Activated CD8-positive, alpha-beta T cell treated with anti-CD3 and anti-CD28 coated beads for 36 hours (primary cell): ENCODE measurements around the gene USP37. TPM values are rescaled to one million over a fixed set of nuclear protein-coding genes. Genes with fewer than 3 reads are reported as not detected.

ENCODE experiments used
- ATAC-seq: fragments of 200-7000 bp; cut with Tn5 transposase; one replicate; pipeline ENCODE4 v1.10.0; 2021; ENCODE audit warnings: mild to moderate bottlenecking, moderate library complexity
- CTCF ChIA-PET: fragments of 350-600 bp; sonication (Branson Sonifier 250); formaldehyde crosslinking; loops from one replicate; lab custom pipeline; 2021; ENCODE audit warnings: antibody characterized with exemption; lab: Charles Lee
- POLR2A ChIA-PET: fragments of 350-600 bp; sonication (Branson Sonifier 250); formaldehyde crosslinking; loops from one replicate; lab custom pipeline; 2021; ENCODE audit warnings: antibody characterized with exemption; lab: Charles Lee
- DNase-seq: peaks from one replicate; pipeline ENCODE4 v3.0.0-alpha.2; 2020
- H3K27ac Mint-ChIP-seq: one replicate; pipeline ENCODE4 v1.8.0; 2021; ENCODE audit warnings: mild to moderate bottlenecking, mixed read lengths
- H3K27me3 Mint-ChIP-seq: one replicate; pipeline ENCODE4 v1.8.0; 2021; ENCODE audit warnings: mixed read lengths
- H3K36me3 Mint-ChIP-seq: one replicate; pipeline ENCODE4 v1.8.0; 2021; ENCODE audit warnings: low read depth, mixed read lengths
- H3K4me1 Mint-ChIP-seq: one replicate; pipeline ENCODE4 v1.8.0; 2021; ENCODE audit warnings: low read depth, mixed read lengths
- H3K4me3 Mint-ChIP-seq: one replicate; pipeline ENCODE4 v1.8.0; 2021; ENCODE audit warnings: mild to moderate bottlenecking, moderate library complexity, mixed read lengths
- H3K9me3 Mint-ChIP-seq: one replicate; pipeline ENCODE4 v1.8.0; 2021; ENCODE audit warnings: mixed read lengths
- intact Hi-C: fragments of 100-400 bp; cut with micrococcal nuclease; formaldehyde crosslinking; loops from one replicate; pipeline ENCODE4 v1.10.0; 2022
- total RNA-seq, 2 experiments: library from RNA; stranded (reverse); gene quantifications; one replicate each; pipeline ENCODE4 v1.2.3, GENCODE V29; 2021
- TF ChIP-seq, protein P1 (sequence below): fragments of 200-600 bp; IDR thresholded peaks from one replicate; pipeline ENCODE4 v1.8.0; 2022; ENCODE audit warnings: antibody characterized with exemption, mild to moderate bottlenecking

Gene USP37
- total RNA-seq, 2 experiments from 2014 or later = 51.7 to 53.2 TPM

DNA sequence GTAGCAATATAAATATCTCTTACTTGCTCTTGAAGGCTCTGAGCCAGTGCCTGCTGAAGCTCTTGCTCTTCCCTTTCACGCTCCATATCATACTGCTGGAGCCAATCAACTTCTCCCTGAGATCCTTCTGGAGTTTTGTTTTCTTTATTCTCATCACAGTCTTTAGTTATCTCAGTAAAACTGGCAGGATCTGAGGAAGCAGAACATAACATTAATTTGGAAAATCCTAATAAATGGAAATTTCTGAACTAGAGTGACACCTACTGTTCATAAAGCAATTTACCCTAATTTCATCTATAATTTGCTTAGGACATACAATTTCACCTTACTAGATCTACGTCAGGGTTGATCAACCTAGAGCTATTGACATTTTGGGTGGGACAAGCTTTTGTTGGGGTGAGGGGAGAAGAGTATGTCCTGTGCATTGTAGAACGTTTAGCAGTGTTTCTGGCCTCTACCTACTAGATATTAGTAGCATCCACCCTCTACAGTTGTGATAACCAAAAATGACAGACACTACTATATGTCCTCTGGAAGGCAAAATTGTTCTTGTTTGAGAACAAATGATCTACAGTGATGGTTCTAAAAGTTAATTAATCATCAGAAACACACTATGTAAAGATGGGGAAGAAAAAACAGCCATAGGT lies 102.0 kb downstream of the USP37 start:
- POLR2A ChIA-PET = no interaction called here
- DNase-seq (no peak), ATAC-seq (no peak)
- H3K36me3 Mint-ChIP-seq = peaks cover 34% of the 10 kb centered on the region
- intact Hi-C loops = loop anchor here (10.0 kb wide), 1 partner anchor 61 kb away; no protein-coding TSS in a partner anchor
- TF ChIP-seq, protein P1, sequence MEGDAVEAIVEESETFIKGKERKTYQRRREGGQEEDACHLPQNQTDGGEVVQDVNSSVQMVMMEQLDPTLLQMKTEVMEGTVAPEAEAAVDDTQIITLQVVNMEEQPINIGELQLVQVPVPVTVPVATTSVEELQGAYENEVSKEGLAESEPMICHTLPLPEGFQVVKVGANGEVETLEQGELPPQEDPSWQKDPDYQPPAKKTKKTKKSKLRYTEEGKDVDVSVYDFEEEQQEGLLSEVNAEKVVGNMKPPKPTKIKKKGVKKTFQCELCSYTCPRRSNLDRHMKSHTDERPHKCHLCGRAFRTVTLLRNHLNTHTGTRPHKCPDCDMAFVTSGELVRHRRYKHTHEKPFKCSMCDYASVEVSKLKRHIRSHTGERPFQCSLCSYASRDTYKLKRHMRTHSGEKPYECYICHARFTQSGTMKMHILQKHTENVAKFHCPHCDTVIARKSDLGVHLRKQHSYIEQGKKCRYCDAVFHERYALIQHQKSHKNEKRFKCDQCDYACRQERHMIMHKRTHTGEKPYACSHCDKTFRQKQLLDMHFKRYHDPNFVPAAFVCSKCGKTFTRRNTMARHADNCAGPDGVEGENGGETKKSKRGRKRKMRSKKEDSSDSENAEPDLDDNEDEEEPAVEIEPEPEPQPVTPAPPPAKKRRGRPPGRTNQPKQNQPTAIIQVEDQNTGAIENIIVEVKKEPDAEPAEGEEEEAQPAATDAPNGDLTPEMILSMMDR = peak; percentile 60
- H3K27me3 Mint-ChIP-seq = no peaks in the 10 kb centered on the region
- H3K27ac Mint-ChIP-seq = no peak overlapping the region
- peaks cover 4% of the 10 kb centered on the region for H3K4me1 Mint-ChIP-seq
- H3K4me3 Mint-ChIP-seq = no peak overlapping the region
- CTCF ChIA-PET = interaction anchor here (0.6 to 2.0 kb wide), 14 partner anchors 9 to 193 kb away, joined by 3 to 10 read pairs (median 4); partner anchors contain the start of gene CATIP
- H3K9me3 Mint-ChIP-seq = no peaks in the 10 kb centered on the region

DNA sequence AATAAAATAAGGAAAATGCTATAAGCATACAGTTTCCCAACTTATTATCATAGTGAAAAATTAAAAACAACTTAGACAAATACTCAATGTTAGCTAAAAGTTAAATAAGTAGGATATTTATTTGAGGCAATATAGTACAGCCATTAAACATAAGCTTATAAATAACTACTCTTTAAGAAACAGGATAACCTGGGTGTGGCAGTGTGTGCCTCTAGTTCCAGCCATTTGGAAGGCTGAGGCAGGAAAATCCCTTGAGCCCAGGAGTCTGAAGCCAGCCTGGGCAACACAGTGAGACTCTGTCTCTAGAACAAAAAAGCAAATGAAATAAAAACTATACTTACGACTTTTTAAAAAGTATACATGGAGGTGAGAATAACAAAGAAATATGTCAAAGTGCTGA lies 109.6 kb downstream of the USP37 start:
- CTCF ChIA-PET = interaction anchor here (0.5 kb wide), 1 partner anchor 64 kb away, joined by 3 read pairs; no protein-coding TSS in a partner anchor

DNA sequence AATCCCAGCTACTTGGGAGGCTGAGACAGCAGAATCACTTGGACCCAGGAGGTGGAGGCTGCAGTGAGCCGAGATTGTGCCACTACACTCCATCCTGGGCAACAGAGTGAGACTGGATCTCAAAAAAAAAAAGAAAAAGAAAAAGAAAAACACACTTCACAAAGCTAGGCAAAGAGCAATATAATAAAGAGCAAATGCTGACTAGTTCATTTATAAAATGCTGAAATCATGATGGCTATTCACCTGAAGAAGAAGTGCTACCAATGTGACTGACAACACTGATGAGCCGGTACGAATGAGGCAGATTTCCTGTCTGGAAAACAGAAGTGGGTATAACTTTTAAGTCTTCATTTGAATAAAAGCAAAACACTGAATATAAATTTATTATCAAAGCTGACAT lies 111.3 kb downstream of the USP37 start:
- ChIA-PET POLR2A (interaction anchor here (1.2 kb wide), 1 partner anchor 38 kb away, joined by 4 read pairs; no protein-coding TSS in a partner anchor), CTCF (interaction anchor here (1.7 kb wide), 1 partner anchor 9 kb away, joined by 5 read pairs; no protein-coding TSS in a partner anchor)
- DNase-seq (no peak), ATAC-seq (no peak)
- peaks cover 1% of the 10 kb centered on the region for H3K9me3 Mint-ChIP-seq
- H3K36me3 Mint-ChIP-seq = peaks cover 52% of the 10 kb centered on the region
- no peak overlapping the region for H3K27ac Mint-ChIP-seq
- no peaks in the 10 kb centered on the region for H3K4me1 Mint-ChIP-seq
- intact Hi-C loops = no loop called here
- H3K27me3 Mint-ChIP-seq = no peaks in the 10 kb centered on the region
- TF ChIP-seq, protein P1 = no peak
- no peak overlapping the region for H3K4me3 Mint-ChIP-seq

More for the DNA sequence above, 109.6 kb downstream of the USP37 start:
- ATAC-seq (no peak), DNase-seq (no peak)
- H3K9me3 Mint-ChIP-seq = peaks cover 1% of the 10 kb centered on the region
- TF ChIP-seq, protein P1 = no peak
- H3K27ac Mint-ChIP-seq = peak overlapping the region; percentile 8
- peaks cover 55% of the 10 kb centered on the region for H3K36me3 Mint-ChIP-seq
- POLR2A ChIA-PET = no interaction called here
- H3K27me3 Mint-ChIP-seq = no peaks in the 10 kb centered on the region
- no peak overlapping the region for H3K4me3 Mint-ChIP-seq
- intact Hi-C loops = no loop called here
- no peaks in the 10 kb centered on the region for H3K4me1 Mint-ChIP-seq

DNA sequence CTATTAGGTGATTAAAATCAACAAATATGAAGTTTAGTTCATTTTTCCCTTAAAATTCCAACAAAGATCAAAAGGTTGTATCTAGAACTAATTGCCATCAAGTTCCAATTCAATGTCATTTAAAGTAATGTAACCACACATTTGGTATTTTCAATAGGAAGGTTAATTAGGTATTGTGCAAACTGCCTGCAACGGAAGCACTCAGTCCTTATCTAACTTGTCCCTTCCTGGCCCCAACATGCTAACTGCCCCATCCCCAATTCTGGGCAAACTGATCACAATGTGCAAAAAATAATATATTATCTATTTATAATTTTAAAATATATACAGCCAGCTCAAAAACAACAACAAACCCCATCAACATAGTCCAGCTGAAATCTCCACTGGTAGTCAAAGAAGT lies 116.1 kb downstream of the USP37 start:
- Mint-ChIP-seq H3K4me3 (no peak overlapping the region), H3K36me3 (peaks cover 64% of the 10 kb centered on the region), H3K27ac (no peak overlapping the region), H3K9me3 (peaks cover 1% of the 10 kb centered on the region), H3K27me3 (no peaks in the 10 kb centered on the region), H3K4me1 (no peaks in the 10 kb centered on the region)
- intact Hi-C loops = no loop called here
- ATAC-seq (no peak), DNase-seq (no peak)
- TF ChIP-seq, protein P1 = no peak
- ChIA-PET POLR2A (no interaction called here), CTCF (no interaction called here)

DNA sequence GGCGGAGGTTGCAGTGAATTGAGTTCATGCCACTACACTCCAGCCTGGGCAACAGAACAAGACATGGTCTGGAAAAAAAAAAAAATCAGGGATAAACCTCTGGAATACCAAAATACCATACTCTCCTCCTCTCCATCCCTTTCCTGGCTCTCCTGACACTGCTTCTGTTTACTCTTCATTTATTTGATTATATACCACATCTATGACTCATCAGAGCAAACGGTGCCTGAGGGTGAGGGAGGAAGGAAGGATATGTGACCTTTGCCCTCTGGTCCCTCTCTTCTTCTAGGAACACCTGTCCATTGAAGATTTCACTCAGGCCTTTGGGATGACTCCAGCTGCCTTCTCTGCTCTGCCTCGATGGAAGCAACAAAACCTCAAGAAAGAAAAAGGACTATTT lies 119.2 kb downstream of the USP37 start:
- ChIA-PET CTCF (no interaction called here), POLR2A (no interaction called here)
- Mint-ChIP-seq H3K4me1 (no peaks in the 10 kb centered on the region), H3K27me3 (no peaks in the 10 kb centered on the region), H3K27ac (no peak overlapping the region), H3K36me3 (peaks cover 40% of the 10 kb centered on the region), H3K4me3 (no peak overlapping the region), H3K9me3 (no peaks in the 10 kb centered on the region)
- intact Hi-C loops = no loop called here
- ATAC-seq (no peak), DNase-seq (no peak)
- TF ChIP-seq, protein P1 = no peak
